ENCODE results near the gene FAM131C.
"Not testable (repeated sequence)": the region's sequence is repeated elsewhere in the genome, so short reads cannot be mapped to it uniquely, and the experiment has no call there.

Gene FAM131C

DNA sequence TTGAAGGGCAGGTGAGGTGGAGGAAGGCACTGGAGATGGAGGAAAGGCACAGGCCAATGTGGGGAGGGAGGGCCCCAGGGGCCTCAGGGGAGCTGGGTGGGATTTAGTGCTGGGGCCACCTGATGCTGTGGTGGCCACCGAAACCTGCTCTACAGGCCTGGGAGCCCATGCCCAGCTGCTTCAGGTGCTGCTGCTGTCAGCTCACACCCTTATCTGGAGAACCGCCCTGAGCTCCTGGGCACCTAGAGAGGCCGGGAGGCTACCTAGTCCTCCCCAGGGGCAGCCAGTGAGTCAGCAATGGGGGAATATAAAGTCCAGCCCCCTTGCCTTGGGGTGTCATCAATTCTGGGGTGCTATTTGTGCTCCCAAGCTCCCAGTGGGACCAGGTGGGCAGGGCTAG is 12.2 kb downstream of the FAM131C start:
- H3K27ac ChIP-seq (ENCODE audit: low read depth, low read length): no peak overlapping the region
- H4K20me1 ChIP-seq (ENCODE audit: low read depth, low read length): no peaks in the 10 kb centered on the region
- no peaks in the 10 kb centered on the region for H3K27me3 ChIP-seq (ENCODE audit: low read length)
- no peak overlapping the region for H3K9ac ChIP-seq (ENCODE audit: low read length)
- no peaks in the 10 kb centered on the region for H3K9me2 ChIP-seq (replicated peaks; ENCODE audit: insufficient read depth, low read length)
- H3F3A ChIP-seq (ENCODE audit: insufficient read depth): no peaks in the 10 kb centered on the region
- no peaks in the 10 kb centered on the region for H3K79me2 ChIP-seq (ENCODE audit: insufficient read depth, low read length)
- no peak overlapping the region for H2AFZ ChIP-seq (ENCODE audit: low read depth, low read length, severe bottlenecking)
- no peak overlapping the region for H3K4me3 ChIP-seq (ENCODE audit: insufficient read depth, low read length, poor library complexity, severe bottlenecking)
- no peaks in the 10 kb centered on the region for H3K36me3 ChIP-seq (ENCODE audit: low read length)
- no peak overlapping the region for H3K4me2 ChIP-seq (ENCODE audit: low read depth, low read length, poor library complexity, severe bottlenecking)
- no peaks in the 10 kb centered on the region for H3K9me3 ChIP-seq (ENCODE audit: insufficient read depth, low read length)
- TF ChIP-seq EZH2phosphoT487 (conservative IDR thresholded peaks at IDR 0.05; ENCODE audit: low read length): no peak

DNA sequence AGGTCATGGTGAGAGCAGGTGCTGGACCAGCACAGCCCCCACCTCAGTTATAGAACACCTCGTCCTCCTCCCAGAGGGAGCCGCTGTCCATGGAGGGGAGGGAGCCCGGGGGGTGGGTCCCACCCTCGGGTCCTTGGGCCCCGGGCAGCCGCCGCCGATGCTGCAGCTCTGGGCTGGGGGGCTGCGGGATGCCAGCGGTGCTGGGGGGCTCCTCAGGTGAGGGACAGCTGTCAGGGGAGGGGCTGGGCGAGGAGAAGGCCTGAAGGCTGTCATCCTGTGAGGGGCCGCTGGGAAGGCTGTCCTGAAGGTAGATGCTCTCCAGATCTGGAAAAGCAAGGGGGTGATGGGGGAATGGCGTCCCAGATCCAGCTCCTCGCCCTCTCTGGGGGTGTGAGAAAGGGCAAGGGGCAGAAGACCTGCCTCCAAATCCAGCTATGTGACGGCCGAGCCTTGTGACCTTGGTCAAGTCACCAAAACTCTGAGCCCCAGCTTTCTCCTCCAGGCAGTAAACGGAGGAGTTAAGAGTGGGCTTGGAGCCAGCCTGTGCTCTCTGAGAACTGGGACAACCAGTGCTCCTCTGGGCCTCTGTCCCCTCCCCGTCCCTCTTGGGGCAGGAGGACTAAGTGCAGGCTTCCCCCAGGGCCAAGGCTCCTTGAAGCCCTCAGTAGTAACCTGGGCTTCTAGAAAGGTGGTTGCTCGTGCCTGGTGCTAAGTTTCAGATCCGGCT is 14.9 kb downstream of the FAM131C start:
- not testable (repeated sequence) for H2AFZ ChIP-seq (ENCODE audit: low read depth, low read length, severe bottlenecking); H3K36me3 ChIP-seq (ENCODE audit: low read length); H3K4me3 ChIP-seq (ENCODE audit: insufficient read depth, low read length, poor library complexity, severe bottlenecking); H3K9me3 ChIP-seq (ENCODE audit: insufficient read depth, low read length); H3K9me2 ChIP-seq (replicated peaks; ENCODE audit: insufficient read depth, low read length); H3K9ac ChIP-seq (ENCODE audit: low read length); H3K4me2 ChIP-seq (ENCODE audit: low read depth, low read length, poor library complexity, severe bottlenecking); H3K27me3 ChIP-seq (ENCODE audit: low read length); H3F3A ChIP-seq (ENCODE audit: insufficient read depth); H4K20me1 ChIP-seq (ENCODE audit: low read depth, low read length); H3K27ac ChIP-seq (ENCODE audit: low read depth, low read length); H3K79me2 ChIP-seq (ENCODE audit: insufficient read depth, low read length)

DNA sequence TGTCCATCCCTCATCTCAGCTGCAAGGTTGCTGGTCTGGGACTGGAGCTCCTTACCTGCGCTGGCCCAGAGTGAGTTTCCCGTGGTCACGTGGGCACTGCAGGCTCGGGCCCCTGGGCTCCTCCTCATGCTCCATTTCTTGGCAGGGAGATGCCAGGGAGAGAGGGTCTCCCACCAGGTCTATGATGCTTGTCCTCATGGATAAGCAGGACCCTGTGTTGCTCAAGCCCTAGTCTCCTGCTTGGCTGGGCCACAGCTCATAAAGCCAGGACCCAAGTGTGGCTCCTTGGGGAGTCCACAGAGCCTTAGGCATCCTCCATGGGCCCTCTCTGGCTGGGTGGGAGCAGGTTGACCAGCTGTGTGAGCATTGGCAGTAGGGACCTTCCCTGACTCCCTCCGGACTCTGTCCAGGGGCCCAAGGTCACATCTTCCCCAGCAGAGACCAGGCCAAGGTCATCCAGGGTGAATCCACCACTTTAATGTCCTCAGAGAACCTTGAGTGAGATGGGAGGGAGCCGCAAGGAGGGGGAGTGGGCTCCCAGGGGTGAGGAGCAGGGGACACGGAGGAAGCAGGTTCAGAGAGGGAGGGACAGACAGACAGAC is 16.0 kb downstream of the FAM131C start:
- H3K36me3 ChIP-seq (ENCODE audit: low read length); H4K20me1 ChIP-seq (ENCODE audit: low read depth, low read length); H2AFZ ChIP-seq (ENCODE audit: low read depth, low read length, severe bottlenecking); H3K27ac ChIP-seq (ENCODE audit: low read depth, low read length); H3F3A ChIP-seq (ENCODE audit: insufficient read depth); H3K9ac ChIP-seq (ENCODE audit: low read length); H3K4me3 ChIP-seq (ENCODE audit: insufficient read depth, low read length, poor library complexity, severe bottlenecking); H3K4me2 ChIP-seq (ENCODE audit: low read depth, low read length, poor library complexity, severe bottlenecking); H3K79me2 ChIP-seq (ENCODE audit: insufficient read depth, low read length); H3K9me3 ChIP-seq (ENCODE audit: insufficient read depth, low read length); H3K9me2 ChIP-seq (replicated peaks; ENCODE audit: insufficient read depth, low read length); H3K27me3 ChIP-seq (ENCODE audit: low read length): not testable (repeated sequence)

DNA sequence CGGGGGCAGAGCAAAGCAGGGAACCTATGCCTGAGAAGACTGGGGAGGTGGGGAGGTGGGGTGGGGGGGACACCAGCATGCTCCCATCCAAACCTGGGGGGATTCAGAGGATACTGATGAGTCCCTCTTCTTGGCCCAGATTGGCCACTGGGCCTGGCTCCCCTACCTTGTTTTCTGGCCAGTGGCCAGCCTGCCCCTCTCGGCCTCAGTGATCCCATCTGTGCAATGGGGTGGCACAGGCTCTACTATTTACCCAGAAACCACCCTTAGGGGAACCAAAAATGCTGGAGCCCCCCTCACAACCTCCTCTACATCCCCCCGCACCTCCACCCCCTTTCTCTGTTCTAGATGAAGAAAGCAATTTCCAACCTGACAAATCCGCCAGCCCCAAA is 16.9 kb downstream of the FAM131C start:
- H3K36me3 ChIP-seq (ENCODE audit: low read length); H3K4me2 ChIP-seq (ENCODE audit: low read depth, low read length, poor library complexity, severe bottlenecking); H3K4me3 ChIP-seq (ENCODE audit: insufficient read depth, low read length, poor library complexity, severe bottlenecking); H3K9ac ChIP-seq (ENCODE audit: low read length); H3K9me3 ChIP-seq (ENCODE audit: insufficient read depth, low read length); H3K27ac ChIP-seq (ENCODE audit: low read depth, low read length); H3K79me2 ChIP-seq (ENCODE audit: insufficient read depth, low read length); H3F3A ChIP-seq (ENCODE audit: insufficient read depth); H3K27me3 ChIP-seq (ENCODE audit: low read length); H3K9me2 ChIP-seq (replicated peaks; ENCODE audit: insufficient read depth, low read length); H4K20me1 ChIP-seq (ENCODE audit: low read depth, low read length); H2AFZ ChIP-seq (ENCODE audit: low read depth, low read length, severe bottlenecking): not testable (repeated sequence)

DNA sequence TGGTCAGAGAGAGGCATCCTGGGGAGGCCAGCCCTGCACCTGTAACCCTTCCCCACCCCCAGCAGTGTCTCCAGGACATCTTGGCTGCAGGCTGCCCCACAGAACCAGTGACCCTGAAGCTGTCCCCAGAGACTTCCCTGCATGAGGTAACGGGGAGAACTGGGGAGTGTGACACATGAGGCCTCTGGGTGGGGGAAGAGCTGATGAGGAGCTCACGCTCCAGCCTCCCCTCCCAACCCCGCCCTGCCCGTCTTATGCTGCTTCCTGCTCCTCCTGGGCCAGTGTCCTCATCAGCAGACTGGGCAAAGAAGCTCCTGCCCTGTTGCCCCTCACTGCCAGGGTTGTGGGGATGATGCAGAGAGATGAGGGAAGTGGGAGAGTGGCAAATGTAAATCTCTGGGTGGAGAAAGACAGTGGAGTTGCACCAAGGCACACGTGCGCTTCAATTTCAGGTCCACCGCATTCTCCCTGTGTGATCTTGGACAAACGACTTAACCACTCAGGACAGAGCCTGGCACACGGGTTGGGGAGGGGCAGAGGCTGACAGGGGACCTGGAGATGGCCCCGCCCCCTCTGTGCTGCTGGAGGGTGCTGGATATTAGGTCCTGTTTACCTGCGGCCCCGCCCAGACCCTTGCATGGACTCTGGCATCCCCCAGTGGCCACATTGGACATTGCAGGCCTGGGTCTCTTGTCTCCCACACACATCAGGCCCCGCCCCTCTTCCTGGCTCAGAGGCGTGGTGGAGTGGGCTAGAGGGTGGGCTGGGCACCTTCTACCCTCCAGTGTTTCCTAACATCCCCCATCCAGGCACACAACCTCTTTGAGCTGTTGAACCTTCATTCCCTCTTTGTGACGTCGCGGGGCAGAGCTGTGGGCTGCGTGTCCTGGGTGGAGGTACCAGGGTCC is 17.6 kb downstream of the FAM131C start:
- Histone ChIP-seq H3K79me2 (ENCODE audit: insufficient read depth, low read length) (no peaks in the 10 kb centered on the region), H3K4me2 (ENCODE audit: low read depth, low read length, poor library complexity, severe bottlenecking) (no peak overlapping the region), H3K9ac (ENCODE audit: low read length) (no peak overlapping the region), H3K27me3 (ENCODE audit: low read length) (no peaks in the 10 kb centered on the region), H3K9me2 (replicated peaks; ENCODE audit: insufficient read depth, low read length) (no peaks in the 10 kb centered on the region), H2AFZ (ENCODE audit: low read depth, low read length, severe bottlenecking) (peak overlapping the region; percentile 45), H3K27ac (ENCODE audit: low read depth, low read length) (no peak overlapping the region), H3K9me3 (ENCODE audit: insufficient read depth, low read length) (no peaks in the 10 kb centered on the region), H3K36me3 (ENCODE audit: low read length) (no peaks in the 10 kb centered on the region), H3K4me3 (ENCODE audit: insufficient read depth, low read length, poor library complexity, severe bottlenecking) (no peak overlapping the region), H3F3A (ENCODE audit: insufficient read depth) (no peaks in the 10 kb centered on the region), H4K20me1 (ENCODE audit: low read depth, low read length) (no peaks in the 10 kb centered on the region)
- TF ChIP-seq, protein P1, sequence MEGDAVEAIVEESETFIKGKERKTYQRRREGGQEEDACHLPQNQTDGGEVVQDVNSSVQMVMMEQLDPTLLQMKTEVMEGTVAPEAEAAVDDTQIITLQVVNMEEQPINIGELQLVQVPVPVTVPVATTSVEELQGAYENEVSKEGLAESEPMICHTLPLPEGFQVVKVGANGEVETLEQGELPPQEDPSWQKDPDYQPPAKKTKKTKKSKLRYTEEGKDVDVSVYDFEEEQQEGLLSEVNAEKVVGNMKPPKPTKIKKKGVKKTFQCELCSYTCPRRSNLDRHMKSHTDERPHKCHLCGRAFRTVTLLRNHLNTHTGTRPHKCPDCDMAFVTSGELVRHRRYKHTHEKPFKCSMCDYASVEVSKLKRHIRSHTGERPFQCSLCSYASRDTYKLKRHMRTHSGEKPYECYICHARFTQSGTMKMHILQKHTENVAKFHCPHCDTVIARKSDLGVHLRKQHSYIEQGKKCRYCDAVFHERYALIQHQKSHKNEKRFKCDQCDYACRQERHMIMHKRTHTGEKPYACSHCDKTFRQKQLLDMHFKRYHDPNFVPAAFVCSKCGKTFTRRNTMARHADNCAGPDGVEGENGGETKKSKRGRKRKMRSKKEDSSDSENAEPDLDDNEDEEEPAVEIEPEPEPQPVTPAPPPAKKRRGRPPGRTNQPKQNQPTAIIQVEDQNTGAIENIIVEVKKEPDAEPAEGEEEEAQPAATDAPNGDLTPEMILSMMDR (IDR thresholded peaks at IDR 0.05; ENCODE audit: insufficient read depth, low read length, poor library complexity, severe bottlenecking): peak; percentile 81
- no peak for TF ChIP-seq EZH2phosphoT487 (conservative IDR thresholded peaks at IDR 0.05; ENCODE audit: low read length)
